CD14-positive monocyte (primary cell): Measurements from ENCODE around the gene GLMP. TPM values are rescaled to one million over a fixed set of nuclear protein-coding genes. Genes with fewer than 3 reads are reported as not detected.

Source experiments
- DNase-seq, 3 donors: peaks; one replicate each; pipeline ENCODE4 v3.0.0-alpha.2; 2011 to 2022
- H2AFZ ChIP-seq: 2 replicates; pipeline ENCODE4 v1.6.0; 2012; ENCODE audit warnings: mild to moderate bottlenecking, low read depth, low read length, inconsistent platforms; ENCODE audit not compliant: insufficient read depth, poor library complexity, severe bottlenecking
- H3K27ac ChIP-seq, 2 donors: 1 replicate in 1 of 2; 2 replicates in 1 of 2; pipeline ENCODE4 v1.5.1; 2012 to 2013; ENCODE audit warnings: low read length in 2 of 2, control low read depth in 1 of 2, inconsistent platforms in 1 of 2, low read depth in 1 of 2, mild to moderate bottlenecking in 1 of 2
- H3K27me3 ChIP-seq, 2 donors: one replicate each; pipeline versions ENCODE4 v1.6.0 to v1.6.1; 2011 to 2013; ENCODE audit warnings: low read length in 2 of 2; ENCODE audit not compliant: control insufficient read depth in 2 of 2, insufficient read depth in 2 of 2
- H3K36me3 ChIP-seq, 2 donors: replicated peaks in 1 of 2; 1 replicate in 1 of 2; 2 replicates in 1 of 2; pipeline versions ENCODE4 v1.5.1 to v1.6.1; 2012 to 2013; ENCODE audit warnings: low read length in 2 of 2, control low read depth in 1 of 2, inconsistent platforms in 1 of 2, mild to moderate bottlenecking in 1 of 2; ENCODE audit not compliant: insufficient read depth in 2 of 2, control insufficient read depth in 1 of 2
- H3K4me1 ChIP-seq, 2 donors: 1 replicate in 1 of 2; 2 replicates in 1 of 2; pipeline versions ENCODE4 v1.5.1 to v1.6.1; 2012 to 2013; ENCODE audit warnings: low read length in 2 of 2, control low read depth in 1 of 2, inconsistent platforms in 1 of 2, mild to moderate bottlenecking in 1 of 2, moderate library complexity in 1 of 2; ENCODE audit not compliant: insufficient read depth in 2 of 2, control insufficient read depth in 1 of 2
- H3K4me2 ChIP-seq: replicated peaks from 2 replicates; pipeline ENCODE3; 2012; ENCODE audit warnings: low read length, moderate library complexity, mild to moderate bottlenecking; ENCODE audit not compliant: poor library complexity, severe bottlenecking; ENCODE audit errors: extremely low read depth
- H3K4me3 ChIP-seq, 3 experiments: fragments of 200-600 bp in 1 of 3; sonication (generic) in 1 of 3; replicated peaks in 1 of 3; 1 replicate in 2 of 3; 2 replicates in 1 of 3; pipeline ENCODE4 v1.5.1; 2011 to 2013; ENCODE audit warnings: low read length in 3 of 3, mild to moderate bottlenecking in 3 of 3, control low read depth in 2 of 3, low read depth in 2 of 3, inconsistent platforms in 1 of 3, moderate library complexity in 1 of 3
- H3K79me2 ChIP-seq: 2 replicates; pipeline ENCODE4 v1.6.0; 2012; ENCODE audit warnings: mild to moderate bottlenecking, control low read depth, inconsistent platforms, low read length, moderate library complexity; ENCODE audit not compliant: insufficient read depth
- H3K9ac ChIP-seq: 2 replicates; pipeline ENCODE4 v1.6.0; 2017; ENCODE audit warnings: low read length, mild to moderate bottlenecking; ENCODE audit not compliant: insufficient read depth, poor library complexity, severe bottlenecking
- H3K9me3 ChIP-seq, 2 donors: replicated peaks in 1 of 2; 1 replicate in 1 of 2; 2 replicates in 1 of 2; pipeline versions ENCODE4 v1.5.1 to v1.6.1; 2012 to 2013; ENCODE audit warnings: low read length in 2 of 2, control low read depth in 1 of 2; ENCODE audit not compliant: control insufficient read depth in 1 of 2, insufficient read depth in 1 of 2
- H4K20me1 ChIP-seq: 2 replicates; pipeline ENCODE4 v1.6.0; 2012; ENCODE audit warnings: mild to moderate bottlenecking, low read length, control low read depth, moderate library complexity; ENCODE audit not compliant: insufficient read depth
- H3K27ac Mint-ChIP-seq, 7 donors: one replicate each; pipeline ENCODE4 v1.8.0; 2020; ENCODE audit warnings: mild to moderate bottlenecking in 7 of 7, mixed read lengths in 7 of 7, moderate library complexity in 6 of 7, inconsistent platforms in 2 of 7
- H3K27me3 Mint-ChIP-seq, 3 donors: one replicate each; pipeline ENCODE4 v1.8.0; 2021 to 2022; ENCODE audit warnings: low read depth in 3 of 3, mild to moderate bottlenecking in 3 of 3, mixed read lengths in 3 of 3, moderate library complexity in 3 of 3, inconsistent platforms in 1 of 3
- H3K36me3 Mint-ChIP-seq, 2 donors: one replicate each; pipeline ENCODE4 v1.8.0; 2020; ENCODE audit warnings: mixed read lengths in 2 of 2, inconsistent platforms in 1 of 2, mild to moderate bottlenecking in 1 of 2
- H3K4me1 Mint-ChIP-seq: one replicate; pipeline ENCODE4 v1.8.0; 2020; ENCODE audit warnings: mild to moderate bottlenecking, mixed read lengths
- H3K4me3 Mint-ChIP-seq, 2 donors: one replicate each; pipeline ENCODE4 v1.8.0; 2020; ENCODE audit warnings: mild to moderate bottlenecking in 2 of 2, mixed read lengths in 2 of 2, moderate library complexity in 1 of 2
- H3K9me3 Mint-ChIP-seq, 7 donors: one replicate each; pipeline ENCODE4 v1.8.0; 2020 to 2022; ENCODE audit warnings: mixed read lengths in 7 of 7, mild to moderate bottlenecking in 6 of 7, moderate library complexity in 6 of 7, inconsistent platforms in 2 of 7
- WGBS: methylation state at CpG from one replicate; pipeline ENCODE4 v1.1.5; 2013; ENCODE audit warnings: missing lambda C conversion rate; ENCODE audit not compliant: insufficient coverage; 5-methylcytosine and 5-hydroxymethylcytosine counted together
- intact Hi-C, 2 donors: fragments of 100-400 bp; cut with micrococcal nuclease; formaldehyde crosslinking; loops; one replicate each; pipeline versions ENCODE4 v1.15.0 to v1.15.1; 2023
- polyA plus RNA-seq, 3 donors: library from polyadenylated mRNA; depleted of rRNA in 1 of 3; unstranded in 2 of 3; stranded (reverse) in 1 of 3; fragments of 300-500 nt in 2 of 3; fragments of >200 nt in 1 of 3; fragmentation: Illumina TruSeq in 2 of 3; gene quantifications; 1 replicate in 2 of 3; 2 replicates in 1 of 3; pipeline ENCODE4 v1.2.3, GENCODE V29; 2012 to 2021
- TF ChIP-seq, protein P1 (sequence below): fragments of 200-600 bp; IDR thresholded peaks from one replicate; pipeline ENCODE4 v1.8.0; 2022; ENCODE audit warnings: antibody characterized with exemption, mild to moderate bottlenecking

Gene GLMP
- polyA plus RNA-seq, 3 donors = 24.3 to 59.6 (median 34.7) TPM

DNA sequence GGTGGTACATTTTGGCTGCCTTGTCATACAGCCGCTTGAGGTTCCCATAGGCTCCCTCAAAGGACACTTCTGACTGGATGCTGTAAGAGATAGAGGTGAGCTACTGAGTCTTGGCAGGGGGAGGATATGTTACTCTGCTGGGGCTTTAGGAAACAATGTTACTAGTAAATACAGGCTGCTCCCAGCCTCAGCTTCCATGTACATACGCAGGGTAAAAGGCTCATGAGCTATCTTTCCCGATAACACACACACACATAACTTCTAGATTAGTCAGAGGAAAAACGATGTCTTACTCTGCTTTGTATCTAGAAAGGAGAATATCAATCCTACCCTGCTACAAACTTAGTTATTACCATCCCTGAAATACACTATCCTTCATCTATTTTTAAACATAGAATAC is 27.1 kb downstream of the GLMP start:
- peaks cover 0 to 3% (median 0%) of the 10 kb centered on the region in 7 donors for H3K9me3 Mint-ChIP-seq
- peak overlapping the region in 1 of 7 donors; percentile 26 for H3K27ac Mint-ChIP-seq

DNA sequence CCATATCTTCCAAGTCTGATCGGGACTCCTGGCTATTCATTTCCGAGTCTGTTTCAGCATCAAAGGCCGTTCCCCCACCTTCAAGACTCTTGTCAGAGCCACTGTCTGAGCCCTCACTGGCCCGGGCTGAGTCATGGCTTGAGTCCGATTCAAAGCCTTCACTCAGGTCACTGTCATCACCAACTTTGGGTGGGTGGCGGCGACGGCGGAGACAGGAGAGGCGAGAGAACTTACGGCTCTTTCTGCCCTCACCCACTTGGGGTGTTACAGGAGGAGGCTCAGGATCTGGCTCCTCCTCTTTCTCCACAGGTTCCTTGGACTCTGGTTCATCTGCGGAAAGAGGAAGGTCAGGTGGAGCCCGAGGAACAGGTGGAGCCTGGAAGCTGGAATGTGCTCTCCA is 29.4 kb downstream of the GLMP start:
- no peak overlapping the region for H3K4me3 ChIP-seq
- peaks cover 61% of the 10 kb centered on the region for H4K20me1 ChIP-seq
- H3K36me3 ChIP-seq = peaks cover 93 to 100% of the 10 kb centered on the region in 2 donors
- no peak overlapping the region for H3K4me2 ChIP-seq
- H3K79me2 ChIP-seq = peaks cover 7% of the 10 kb centered on the region
- intact Hi-C loops = no loop called here
- H3K9ac ChIP-seq = no peak overlapping the region
- no peaks in the 10 kb centered on the region for H3K4me1 Mint-ChIP-seq
- peak overlapping the region in 1 of 7 donors; percentile 13 for H3K27ac Mint-ChIP-seq
- TF ChIP-seq, protein P1, sequence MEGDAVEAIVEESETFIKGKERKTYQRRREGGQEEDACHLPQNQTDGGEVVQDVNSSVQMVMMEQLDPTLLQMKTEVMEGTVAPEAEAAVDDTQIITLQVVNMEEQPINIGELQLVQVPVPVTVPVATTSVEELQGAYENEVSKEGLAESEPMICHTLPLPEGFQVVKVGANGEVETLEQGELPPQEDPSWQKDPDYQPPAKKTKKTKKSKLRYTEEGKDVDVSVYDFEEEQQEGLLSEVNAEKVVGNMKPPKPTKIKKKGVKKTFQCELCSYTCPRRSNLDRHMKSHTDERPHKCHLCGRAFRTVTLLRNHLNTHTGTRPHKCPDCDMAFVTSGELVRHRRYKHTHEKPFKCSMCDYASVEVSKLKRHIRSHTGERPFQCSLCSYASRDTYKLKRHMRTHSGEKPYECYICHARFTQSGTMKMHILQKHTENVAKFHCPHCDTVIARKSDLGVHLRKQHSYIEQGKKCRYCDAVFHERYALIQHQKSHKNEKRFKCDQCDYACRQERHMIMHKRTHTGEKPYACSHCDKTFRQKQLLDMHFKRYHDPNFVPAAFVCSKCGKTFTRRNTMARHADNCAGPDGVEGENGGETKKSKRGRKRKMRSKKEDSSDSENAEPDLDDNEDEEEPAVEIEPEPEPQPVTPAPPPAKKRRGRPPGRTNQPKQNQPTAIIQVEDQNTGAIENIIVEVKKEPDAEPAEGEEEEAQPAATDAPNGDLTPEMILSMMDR = no peak
- H3K4me1 ChIP-seq = no peaks in the 10 kb centered on the region
- peaks cover 0 to 2% (median 0%) of the 10 kb centered on the region in 3 donors for H3K27me3 Mint-ChIP-seq
- H3K4me3 Mint-ChIP-seq = no peak overlapping the region
- H3K9me3 ChIP-seq = no peaks in the 10 kb centered on the region
- peaks cover 77 to 96% of the 10 kb centered on the region in 2 donors for H3K36me3 Mint-ChIP-seq
- H3K9me3 Mint-ChIP-seq = peaks cover 0 to 3% (median 0%) of the 10 kb centered on the region in 7 donors
- DNase-seq = no peak
- no peak overlapping the region for H2AFZ ChIP-seq
- no peak overlapping the region for H3K27ac ChIP-seq
- WGBS = 93% methylated on average over 5 of the region's 13 CpGs
- no peaks in the 10 kb centered on the region for H3K27me3 ChIP-seq

More for the DNA sequence above, 27.1 kb downstream of the GLMP start:
- H3K36me3 Mint-ChIP-seq = peaks cover 82 to 96% of the 10 kb centered on the region in 2 donors
- H3K27me3 Mint-ChIP-seq = peaks cover 0 to 2% (median 0%) of the 10 kb centered on the region in 3 donors
- H3K9me3 ChIP-seq = no peaks in the 10 kb centered on the region
- H3K4me2 ChIP-seq = no peak overlapping the region
- H3K9ac ChIP-seq = no peak overlapping the region
- intact Hi-C loops = no loop called here
- no peaks in the 10 kb centered on the region for H3K27me3 ChIP-seq
- no peak overlapping the region for H3K4me3 ChIP-seq
- no peak overlapping the region for H3K4me3 Mint-ChIP-seq
- H3K27ac ChIP-seq = no peak overlapping the region
- H3K36me3 ChIP-seq = peaks cover 91 to 100% of the 10 kb centered on the region in 2 donors
- H3K4me1 ChIP-seq = no peaks in the 10 kb centered on the region
- H3K4me1 Mint-ChIP-seq = no peaks in the 10 kb centered on the region
- peaks cover 51% of the 10 kb centered on the region for H4K20me1 ChIP-seq
- H2AFZ ChIP-seq = no peak overlapping the region
- no peak for DNase-seq
- TF ChIP-seq, protein P1 = no peak
- no CpG with 5 or more reads among the region's 4 CpGs for WGBS
- peaks cover 7% of the 10 kb centered on the region for H3K79me2 ChIP-seq
